Skeletal muscle cell (primary cell): Measurements from ENCODE around the gene TMEM184A.
A peak's percentile ranks its signal among the peaks of the same experiment; 100 is the strongest.

ENCODE experiments used
- DNase-seq: peaks from one replicate; pipeline ENCODE4 v3.0.0-alpha.2; 2010; ENCODE audit warnings: low read depth
- H3K4me3 ChIP-seq: 2 replicates; pipeline ENCODE4 v1.5.1; 2011; ENCODE audit warnings: low read depth, mild to moderate bottlenecking, control low read depth, low read length, moderate library complexity

TMEM184A gene

GRCh38 chr7:1543826-1544177 is 12.2 kb downstream of the TMEM184A start:
- no peak for DNase-seq
- H3K4me3 ChIP-seq = no peak overlapping the region

GRCh38 chr7:1542841-1543747 is 12.9 kb downstream of the TMEM184A start:
- no peak overlapping the region for H3K4me3 ChIP-seq
- no peak for DNase-seq

GRCh38 chr7:1542329-1542728 is 13.7 kb downstream of the TMEM184A start:
- H3K4me3 ChIP-seq = no peak overlapping the region
- DNase-seq = no peak

GRCh38 chr7:1541431-1542162 is 14.4 kb downstream of the TMEM184A start:
- DNase-seq = no peak
- no peak overlapping the region for H3K4me3 ChIP-seq

GRCh38 chr7:1540776-1541271 is 15.2 kb downstream of the TMEM184A start:
- no peak for DNase-seq
- no peak overlapping the region for H3K4me3 ChIP-seq

- no peak overlapping the region for H3K4me3 ChIP-seq
- DNase-seq = no peak
Observed at GRCh38 chr7:1539882-1540775, 15.9 kb downstream of the TMEM184A start.

- H3K4me3 ChIP-seq = no peak overlapping the region
Observed at GRCh38 chr7:1539181-1539881, 16.7 kb downstream of the TMEM184A start.

GRCh38 chr7:1538544-1539180 is 17.3 kb downstream of the TMEM184A start:
- H3K4me3 ChIP-seq = no peak overlapping the region
- no peak for DNase-seq

More at GRCh38 chr7:1539181-1539881, 16.7 kb downstream of the TMEM184A start:
- DNase-seq = no peak

GRCh38 chr7:1537535-1538412 is 18.2 kb downstream of the TMEM184A start:
- H3K4me3 ChIP-seq = peak overlapping the region; percentile 38
- peak; percentile 79 for DNase-seq

- DNase-seq = peak; percentile 96
- H3K4me3 ChIP-seq = peak overlapping the region; percentile 38
Observed at GRCh38 chr7:1536743-1537534, 19.1 kb downstream of the TMEM184A start.

GRCh38 chr7:1536455-1536742 is 19.6 kb downstream of the TMEM184A start:
- no peak for DNase-seq
- no peak overlapping the region for H3K4me3 ChIP-seq

GRCh38 chr7:1535701-1536454 is 20.1 kb downstream of the TMEM184A start:
- no peak overlapping the region for H3K4me3 ChIP-seq
- no peak for DNase-seq

GRCh38 chr7:1535100-1535458 is 20.9 kb downstream of the TMEM184A start:
- H3K4me3 ChIP-seq = no peak overlapping the region
- DNase-seq = no peak

GRCh38 chr7:1534330-1535099 is 21.5 kb downstream of the TMEM184A start:
- no peak overlapping the region for H3K4me3 ChIP-seq

GRCh38 chr7:1533547-1534329 is 22.3 kb downstream of the TMEM184A start:
- peak; percentile 76 for DNase-seq
- no peak overlapping the region for H3K4me3 ChIP-seq

More at GRCh38 chr7:1534330-1535099, 21.5 kb downstream of the TMEM184A start:
- no peak for DNase-seq
